KOPT-K1 (cell line): Measurements from ENCODE around the gene TFEC.
"Not testable (repeated sequence)": the region's sequence is repeated elsewhere in the genome, so short reads cannot be mapped to it uniquely, and the experiment has no call there.

ENCODE experiments used
- H3K27ac ChIP-seq: fragments of 200-600 bp; sonication (generic); 2 replicates; pipeline ENCODE4 v1.5.1; 2016; ENCODE audit warnings: antibody characterized with exemption, mild to moderate bottlenecking, low read depth, low read length; ENCODE audit not compliant: poor library complexity, severe bottlenecking
- H3K36me3 ChIP-seq: fragments of 200-600 bp; sonication (generic); 2 replicates; pipeline ENCODE4 v1.5.1; 2017; ENCODE audit warnings: antibody characterized with exemption, mild to moderate bottlenecking, low read length, moderate library complexity; ENCODE audit not compliant: insufficient read depth
- H3K9me3 ChIP-seq: fragments of 200-600 bp; sonication (generic); 2 replicates; pipeline ENCODE4 v1.5.1; 2017; ENCODE audit warnings: antibody characterized with exemption, low read length, mild to moderate bottlenecking; ENCODE audit not compliant: insufficient read depth, poor library complexity, severe bottlenecking

Gene TFEC

GRCh38 chr7:116024826-116025809 is 5.4 kb downstream of the TFEC start:
- Histone ChIP-seq H3K27ac (no peak overlapping the region), H3K36me3 (peaks cover 75% of the 10 kb centered on the region)

GRCh38 chr7:116021237-116021636 is 9.3 kb downstream of the TFEC start:
- H3K36me3 ChIP-seq, result peaks cover 66% of the 10 kb centered on the region
- no peak overlapping the region for H3K27ac ChIP-seq
- H3K9me3 ChIP-seq, result no peaks in the 10 kb centered on the region

More at GRCh38 chr7:116024826-116025809, 5.4 kb downstream of the TFEC start:
- no peaks in the 10 kb centered on the region for H3K9me3 ChIP-seq

- H3K9me3 ChIP-seq, result no peaks in the 10 kb centered on the region
- no peak overlapping the region for H3K27ac ChIP-seq
- peaks cover 67% of the 10 kb centered on the region for H3K36me3 ChIP-seq
These were observed 11.8 kb downstream of the TFEC start for GRCh38 chr7:116018731-116019130.

DNA sequence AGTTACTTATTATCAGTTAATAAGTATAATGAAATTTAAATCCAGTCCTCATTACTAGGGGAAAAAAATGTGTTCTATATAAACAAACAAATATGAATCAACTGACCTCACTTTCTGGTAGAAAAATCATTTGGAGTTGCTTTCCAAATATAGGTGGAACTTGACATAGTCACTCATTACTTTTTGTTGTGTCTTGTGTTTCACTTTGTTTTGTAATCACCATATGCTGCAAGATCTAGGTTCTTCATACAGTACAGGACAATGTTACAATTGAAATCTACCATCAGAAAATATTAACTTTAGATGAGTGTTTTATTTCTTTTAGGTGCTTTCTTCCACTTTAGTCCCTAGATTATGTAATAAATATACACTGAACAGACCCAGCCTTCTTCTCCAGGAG is 16.9 kb downstream of the TFEC start:
- no peak overlapping the region for H3K27ac ChIP-seq
- H3K9me3 ChIP-seq, result peaks cover 4% of the 10 kb centered on the region
- peaks cover 64% of the 10 kb centered on the region for H3K36me3 ChIP-seq

DNA sequence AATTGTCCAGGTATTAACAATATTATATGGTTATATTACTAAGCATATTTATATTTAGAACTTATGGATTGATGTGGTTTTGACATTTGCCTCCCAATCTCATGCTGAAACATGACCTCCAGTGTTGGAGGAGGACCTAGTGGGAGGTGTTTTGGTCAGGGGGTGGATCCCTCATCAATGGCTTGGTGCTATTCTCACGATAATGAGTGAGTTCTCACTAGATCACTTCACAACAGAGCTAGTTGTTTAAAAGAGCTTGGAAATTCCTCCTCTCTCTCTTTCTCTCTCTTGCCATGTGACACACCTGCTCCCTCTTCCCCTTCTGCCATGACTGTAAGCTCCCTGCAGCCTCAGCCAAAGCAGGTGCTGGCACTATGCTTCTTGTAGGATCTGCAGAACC is 19.0 kb downstream of the TFEC start:
- Histone ChIP-seq H3K27ac (no peak overlapping the region), H3K9me3 (peaks cover 22% of the 10 kb centered on the region), H3K36me3 (peaks cover 76% of the 10 kb centered on the region)

- Histone ChIP-seq H3K9me3 (peaks cover 61% of the 10 kb centered on the region), H3K36me3 (peaks cover 80% of the 10 kb centered on the region)
These were observed 25.8 kb downstream of the TFEC start for GRCh38 chr7:116004762-116005161.

DNA sequence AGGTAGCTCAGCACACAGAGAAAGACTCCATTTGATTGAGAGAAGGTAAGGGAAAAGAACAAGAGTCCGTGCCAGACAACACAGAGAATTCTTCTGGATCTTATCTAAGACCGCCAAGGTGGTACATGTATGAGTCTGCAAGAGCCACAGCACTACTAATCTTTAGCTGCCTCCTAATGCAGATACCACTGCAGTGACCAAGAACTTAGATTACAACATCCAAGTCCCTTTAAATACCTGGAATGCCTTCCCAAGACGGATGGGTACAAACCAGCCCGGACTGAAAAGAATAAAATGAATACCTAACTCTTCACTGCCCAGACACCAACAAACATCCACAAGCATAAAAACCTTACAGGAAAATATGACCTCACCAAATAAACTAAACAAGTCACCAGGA is 33.3 kb downstream of the TFEC start:
- Histone ChIP-seq H3K9me3 (peaks cover 63% of the 10 kb centered on the region), H3K27ac (no peak overlapping the region), H3K36me3 (peaks cover 57% of the 10 kb centered on the region)

More at GRCh38 chr7:116004762-116005161, 25.8 kb downstream of the TFEC start:
- not testable (repeated sequence) for H3K27ac ChIP-seq

GRCh38 chr7:115995701-115996100 is 34.9 kb downstream of the TFEC start:
- Histone ChIP-seq H3K36me3 (peaks cover 42% of the 10 kb centered on the region), H3K27ac (no peak overlapping the region), H3K9me3 (peaks cover 51% of the 10 kb centered on the region)

DNA sequence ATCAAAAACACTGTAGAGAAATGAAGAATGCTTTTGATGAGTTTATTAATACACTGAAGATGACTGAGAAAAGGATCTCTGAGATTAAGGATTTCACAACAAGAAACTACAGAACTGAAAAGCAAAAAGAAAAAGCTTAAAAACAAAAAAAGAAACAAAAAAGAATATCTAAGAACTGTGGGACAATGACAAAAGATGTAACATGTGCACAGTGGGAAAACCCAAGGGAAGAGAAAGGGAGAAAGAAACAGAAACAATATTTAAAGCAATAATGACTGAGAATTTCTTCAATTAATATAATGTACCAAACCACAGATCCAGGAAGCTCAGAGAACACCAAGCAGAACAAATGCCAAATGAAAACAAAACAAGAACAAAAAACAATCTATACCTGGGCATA is 42.2 kb downstream of the TFEC start:
- no peaks in the 10 kb centered on the region for H3K9me3 ChIP-seq
- peaks cover 21% of the 10 kb centered on the region for H3K36me3 ChIP-seq
- H3K27ac ChIP-seq, result no peak overlapping the region

GRCh38 chr7:115987486-115987885 is 43.1 kb downstream of the TFEC start:
- Histone ChIP-seq H3K9me3 (no peaks in the 10 kb centered on the region), H3K27ac (no peak overlapping the region), H3K36me3 (peaks cover 25% of the 10 kb centered on the region)

DNA sequence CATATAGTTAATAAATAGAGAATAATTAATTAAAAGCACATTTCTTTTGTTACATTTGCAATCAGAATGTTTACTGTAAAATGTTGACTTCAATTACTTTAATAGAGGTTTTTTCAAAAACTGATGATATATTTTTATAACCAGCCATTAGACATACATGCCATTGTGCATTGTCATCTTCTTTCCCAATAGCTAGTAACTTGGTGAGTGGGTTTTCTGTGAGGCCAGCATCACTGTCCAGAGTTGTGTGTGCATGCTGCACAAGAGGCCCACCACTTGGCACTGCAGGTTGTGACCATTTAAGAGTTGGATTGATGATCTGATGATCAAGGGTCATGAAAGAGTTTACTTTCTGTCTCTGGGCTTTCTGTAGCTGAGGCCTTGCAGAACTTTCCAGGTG is 46.5 kb downstream of the TFEC start:
- Histone ChIP-seq H3K9me3 (no peaks in the 10 kb centered on the region), H3K27ac (no peak overlapping the region), H3K36me3 (peaks cover 40% of the 10 kb centered on the region)

DNA sequence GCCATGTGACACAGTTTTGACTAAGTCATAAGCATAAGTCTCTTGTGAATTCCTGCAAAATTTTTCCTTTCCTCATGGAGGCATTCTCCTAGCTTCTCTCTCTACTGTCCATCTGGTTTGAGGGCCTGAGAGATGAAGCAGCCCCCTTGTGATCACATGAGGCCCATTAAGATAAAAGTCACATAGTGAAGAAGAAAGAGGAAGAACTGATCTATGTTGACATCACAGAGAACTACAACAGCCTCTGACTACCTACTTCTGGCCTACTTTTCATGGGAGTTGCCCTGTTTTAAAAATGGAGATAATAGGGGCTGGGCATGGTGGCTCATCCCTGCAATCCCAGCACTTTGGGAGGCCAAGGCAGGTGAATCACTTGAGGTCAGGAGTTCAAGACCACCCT is 50.4 kb downstream of the TFEC start:
- H3K36me3 ChIP-seq, result peaks cover 56% of the 10 kb centered on the region
- H3K9me3 ChIP-seq, result no peaks in the 10 kb centered on the region
- H3K27ac ChIP-seq, result no peak overlapping the region

GRCh38 chr7:115976651-115977050 is 53.9 kb downstream of the TFEC start:
- Histone ChIP-seq H3K9me3 (no peaks in the 10 kb centered on the region), H3K36me3 (peaks cover 67% of the 10 kb centered on the region), H3K27ac (no peak overlapping the region)

GRCh38 chr7:115975766-115976165 is 54.8 kb downstream of the TFEC start:
- Histone ChIP-seq H3K36me3 (peaks cover 67% of the 10 kb centered on the region), H3K27ac (no peak overlapping the region), H3K9me3 (no peaks in the 10 kb centered on the region)

DNA sequence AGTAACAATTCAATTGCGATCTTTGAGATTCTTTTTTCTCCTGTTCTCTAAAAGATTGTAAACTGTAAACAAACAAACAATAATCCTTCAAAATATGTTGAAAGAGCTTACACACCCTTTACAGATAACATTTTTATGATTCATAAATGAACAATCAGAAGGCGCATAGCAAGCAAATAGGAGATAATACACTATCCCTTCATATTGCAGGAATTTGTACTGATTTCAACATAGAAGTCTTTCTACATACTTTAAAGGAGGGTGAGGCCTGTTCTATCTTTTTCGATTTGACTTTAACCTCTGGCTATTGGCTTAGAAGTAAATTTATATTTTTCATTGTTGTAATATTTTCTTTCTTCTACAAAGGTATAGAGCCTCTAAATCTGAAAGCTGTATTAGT is 57.2 kb downstream of the TFEC start:
- Histone ChIP-seq H3K27ac (no peak overlapping the region), H3K9me3 (no peaks in the 10 kb centered on the region), H3K36me3 (peaks cover 79% of the 10 kb centered on the region)

GRCh38 chr7:115971506-115971905 is 59.1 kb downstream of the TFEC start:
- Histone ChIP-seq H3K36me3 (peaks cover 85% of the 10 kb centered on the region), H3K27ac (no peak overlapping the region), H3K9me3 (no peaks in the 10 kb centered on the region)
